NCI-H1048 (cell line): Measurements from ENCODE around the gene PROP1.
"Not testable (repeated sequence)": the region's sequence is repeated elsewhere in the genome, so short reads cannot be mapped to it uniquely, and the experiment has no call there.

ENCODE experiments used
- DNase-seq: peaks from one replicate; lab custom pipeline; 2025; lab: John Stamatoyannopoulos, UW

The PROP1 gene

GRCh38 chr5:177945145-177945544 lies 50.9 kb downstream of the PROP1 start:
- not testable (repeated sequence) for DNase-seq

GRCh38 chr5:177943805-177944736 lies 52.0 kb downstream of the PROP1 start:
- DNase-seq: not testable (repeated sequence)

- DNase-seq: not testable (repeated sequence)
Measured at GRCh38 chr5:177942896-177943295, 53.1 kb downstream of the PROP1 start.
